Forelimb muscle (tissue), 1 donor: ENCODE data around the gene ATP9A. TPM values are rescaled to one million over a fixed set of nuclear protein-coding genes. Genes with fewer than 3 reads are reported as not detected.
"Not testable (repeated sequence)": the region's sequence is repeated elsewhere in the genome, so short reads cannot be mapped to it uniquely, and the experiment has no call there.

Experiments
- DNase-seq: peaks from one replicate; pipeline ENCODE4 v3.0.0-alpha.2; 2013; ENCODE audit warnings: low read depth
- polyA plus RNA-seq: library from polyadenylated mRNA; unstranded; fragments of 120-200 nt; gene quantifications from one replicate; pipeline ENCODE4 v1.2.1, GENCODE V29; 2013; ENCODE audit not compliant: insufficient read length

The ATP9A gene
- polyA plus RNA-seq, 1 donor: 63.3 TPM

DNA sequence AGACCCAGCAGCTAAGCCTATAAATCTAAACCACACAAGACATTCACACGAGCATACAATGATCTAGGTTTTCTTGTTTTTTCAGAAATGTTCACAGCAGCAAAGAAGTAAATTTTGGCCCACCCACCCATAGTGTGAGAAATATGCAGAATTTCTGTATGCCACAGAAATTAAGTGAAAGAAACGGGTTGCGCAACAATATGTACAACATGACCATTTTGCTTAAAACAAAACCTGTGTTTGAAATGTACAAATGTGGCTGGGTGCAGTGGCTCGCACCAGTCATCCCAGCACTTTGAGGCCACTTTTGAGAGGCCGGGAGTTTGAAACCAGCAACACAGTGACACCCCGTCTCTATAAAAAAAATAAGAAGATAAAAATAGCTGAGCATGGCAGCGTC, 24.8 kb upstream of the ATP9A start:
- DNase-seq: no peak

DNA sequence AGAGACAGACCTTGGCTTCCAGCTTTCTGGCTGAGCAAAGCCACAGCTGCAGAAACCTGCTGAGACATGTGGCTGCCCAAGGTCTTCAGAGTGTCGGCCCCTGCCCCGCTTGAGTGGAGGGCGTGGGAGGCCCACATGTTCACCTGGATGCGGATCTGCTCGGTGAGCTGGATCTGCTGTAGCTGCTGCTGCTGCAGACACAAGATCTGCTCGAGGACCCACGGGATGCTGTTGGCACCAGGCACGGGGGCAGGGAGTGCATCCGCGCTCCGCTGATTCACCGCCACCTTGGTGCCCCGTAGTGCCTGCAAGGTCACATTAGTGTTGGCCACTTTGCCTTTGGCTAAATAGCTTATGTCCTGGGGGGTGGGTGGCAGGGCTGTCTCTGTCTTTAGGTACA, 23.4 kb upstream of the ATP9A start:
- DNase-seq: no peak

DNA sequence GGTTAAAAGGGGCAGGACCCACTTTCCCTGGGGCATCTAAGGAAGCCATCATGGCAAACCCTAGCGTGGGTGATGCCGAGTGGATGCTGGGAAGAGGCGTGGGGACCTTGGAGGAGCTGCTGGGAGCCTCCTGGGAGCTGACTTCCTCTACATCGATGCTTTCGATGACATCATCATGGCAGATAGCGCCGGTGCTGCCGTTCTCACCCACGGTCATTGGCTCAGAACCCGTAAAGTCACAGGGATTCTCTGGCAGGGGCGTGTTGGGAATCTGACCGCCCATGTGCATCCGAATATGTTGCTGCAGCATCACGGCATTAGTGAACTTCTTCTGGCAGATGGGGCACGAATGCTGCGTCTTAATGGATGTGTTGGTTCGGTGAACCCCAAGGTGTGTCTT, 22.1 kb upstream of the ATP9A start:
- no peak for DNase-seq

DNA sequence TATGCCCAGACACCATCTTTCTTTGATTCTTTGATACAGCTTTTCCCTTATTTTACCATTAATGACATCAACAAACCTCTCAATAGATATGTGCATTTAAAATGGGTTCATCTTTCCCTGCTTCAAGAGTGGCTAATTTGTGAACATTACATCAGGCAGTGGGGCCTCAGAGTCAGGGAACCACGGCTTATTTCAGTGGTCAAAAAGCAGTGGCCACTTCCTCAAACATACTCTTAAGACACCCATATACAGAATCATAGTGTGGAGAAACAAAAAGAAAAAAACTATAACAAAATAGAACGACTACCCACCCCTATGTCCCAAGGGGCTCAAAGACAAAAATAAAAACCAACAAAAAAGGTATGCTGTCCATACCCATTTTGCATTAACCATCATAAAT, 21.2 kb upstream of the ATP9A start:
- no peak for DNase-seq

DNA sequence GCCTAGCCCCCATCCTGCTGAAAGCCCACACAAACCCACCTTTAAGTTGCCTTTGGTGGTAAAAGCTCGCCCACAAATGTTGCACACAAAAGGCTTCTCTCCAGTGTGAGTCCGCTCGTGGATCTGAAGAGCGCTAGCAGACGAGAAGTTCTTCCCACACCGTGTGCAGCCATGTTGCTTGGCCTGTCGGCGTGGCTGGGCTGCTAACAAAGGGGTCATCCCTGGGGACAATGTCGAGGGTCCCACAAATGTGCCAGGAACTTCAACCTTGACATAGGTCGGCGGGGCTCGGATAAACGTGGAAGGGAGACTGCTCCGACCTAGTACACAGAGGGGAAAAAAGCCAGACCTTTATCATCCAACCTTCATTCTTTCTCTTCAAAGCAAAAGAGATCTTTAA, 20.6 kb upstream of the ATP9A start:
- DNase-seq: no peak

DNA sequence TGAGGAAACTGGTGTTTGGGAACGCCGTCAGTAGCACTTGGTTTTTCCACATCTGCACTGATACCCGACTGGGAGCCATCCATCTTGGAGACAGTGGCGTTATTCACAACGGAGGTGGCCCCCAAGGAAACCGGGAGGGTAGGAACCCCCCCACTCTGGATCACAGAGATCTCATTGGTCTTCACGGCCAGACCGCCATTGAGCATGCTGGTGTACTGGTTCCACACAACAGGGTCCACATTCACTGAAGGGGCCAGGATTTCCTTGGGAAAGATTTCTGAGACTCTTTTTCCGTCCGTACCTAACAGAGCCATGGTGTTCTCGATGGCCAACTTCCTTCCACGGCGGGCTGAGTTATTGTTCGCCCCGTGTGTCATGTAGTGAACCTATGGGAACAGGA, 16.1 kb upstream of the ATP9A start:
- DNase-seq: no peak

DNA sequence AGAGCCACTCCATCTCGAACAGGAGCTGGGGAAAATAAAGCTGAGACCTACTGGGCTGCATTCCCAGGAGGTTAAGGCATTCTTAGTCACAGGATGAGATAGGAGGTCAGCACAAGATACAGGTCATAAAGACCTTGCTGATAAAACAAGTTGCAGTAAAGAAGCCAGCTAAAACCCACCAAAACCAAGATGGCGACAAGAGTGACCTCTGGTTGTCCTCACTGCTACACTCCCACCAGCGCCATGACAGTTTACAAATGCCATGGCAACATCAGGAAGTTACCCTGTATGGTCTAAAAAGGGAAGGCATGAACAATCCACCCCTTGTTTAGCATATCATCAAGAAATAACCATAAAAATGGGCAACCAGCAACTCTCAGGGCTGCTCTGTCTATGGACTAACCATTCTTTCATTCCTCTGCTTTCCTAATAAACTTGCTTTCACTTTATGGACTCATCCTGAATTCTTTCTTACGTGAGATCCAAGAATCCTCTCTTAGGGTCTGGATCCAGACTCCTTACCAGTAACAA, 10.1 kb upstream of the ATP9A start:
- DNase-seq: not testable (repeated sequence)

DNA sequence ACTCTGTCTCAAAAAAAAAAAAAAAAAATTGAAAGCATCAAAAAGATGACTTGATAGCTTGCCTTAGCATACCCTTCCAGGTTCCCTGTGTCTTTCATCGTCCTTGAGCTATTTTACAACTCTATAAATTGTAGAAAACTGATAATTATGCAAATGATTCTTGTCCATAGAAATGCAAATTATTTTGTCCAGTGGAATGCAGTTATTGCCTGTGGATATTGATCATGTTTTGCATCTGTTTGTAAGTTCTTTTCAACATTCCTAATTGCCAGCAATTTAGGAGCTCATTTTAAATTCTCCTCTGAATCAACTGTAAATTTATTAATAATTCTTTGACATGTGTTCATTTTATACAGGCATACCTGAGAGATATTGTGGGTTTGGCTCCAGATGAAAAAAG, 7.1 kb upstream of the ATP9A start:
- no peak for DNase-seq

DNA sequence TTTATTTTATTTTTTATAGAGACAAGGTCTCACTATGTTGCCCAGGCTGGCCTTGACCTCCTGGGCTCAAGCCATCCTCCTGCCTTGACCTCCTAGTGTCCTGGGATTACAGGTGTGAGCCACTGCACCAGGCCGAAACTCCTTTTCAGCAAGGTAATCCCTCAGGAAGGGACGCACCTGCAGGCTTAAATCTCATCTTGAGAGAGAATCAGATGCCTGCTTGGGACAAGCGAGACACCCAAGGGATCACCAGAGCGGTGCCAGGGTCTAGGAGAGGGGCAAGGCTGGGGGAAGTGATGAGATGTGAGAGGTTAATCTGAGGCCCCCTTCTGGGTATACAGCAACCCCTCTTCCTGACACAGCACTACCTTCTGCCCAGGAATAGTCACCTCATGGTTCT, 4.0 kb upstream of the ATP9A start:
- no peak for DNase-seq

DNA sequence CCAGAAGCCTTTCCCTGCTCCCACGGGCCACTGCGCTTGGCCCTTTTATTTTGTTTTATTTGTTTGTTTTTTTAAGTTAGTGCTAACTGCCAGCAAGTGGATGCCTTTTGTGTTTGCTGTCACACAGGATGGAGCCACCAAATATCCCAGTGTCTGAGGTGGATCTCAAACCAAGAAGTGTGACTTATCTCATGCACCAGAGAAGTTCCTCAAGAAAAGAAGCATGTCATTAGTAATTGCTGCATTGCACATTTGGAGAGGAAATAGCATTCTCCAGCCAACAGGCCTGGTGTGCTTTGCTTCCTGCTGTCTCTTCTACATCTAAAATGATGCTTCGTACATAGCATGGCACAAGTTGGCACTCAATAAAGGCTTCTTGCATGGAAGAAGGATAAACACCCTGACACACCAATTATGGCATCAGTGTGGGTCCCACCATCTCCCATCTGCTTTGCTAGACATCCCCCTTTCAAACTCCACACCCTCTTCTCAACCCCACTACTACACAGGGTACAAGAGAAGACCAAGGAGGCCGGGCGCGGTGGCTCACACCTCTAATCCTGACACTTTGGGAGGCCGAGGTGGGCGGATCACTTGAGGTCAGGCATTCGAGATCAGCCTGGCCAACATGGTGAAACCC, 1.9 kb upstream of the ATP9A start:
- DNase-seq: no peak

DNA sequence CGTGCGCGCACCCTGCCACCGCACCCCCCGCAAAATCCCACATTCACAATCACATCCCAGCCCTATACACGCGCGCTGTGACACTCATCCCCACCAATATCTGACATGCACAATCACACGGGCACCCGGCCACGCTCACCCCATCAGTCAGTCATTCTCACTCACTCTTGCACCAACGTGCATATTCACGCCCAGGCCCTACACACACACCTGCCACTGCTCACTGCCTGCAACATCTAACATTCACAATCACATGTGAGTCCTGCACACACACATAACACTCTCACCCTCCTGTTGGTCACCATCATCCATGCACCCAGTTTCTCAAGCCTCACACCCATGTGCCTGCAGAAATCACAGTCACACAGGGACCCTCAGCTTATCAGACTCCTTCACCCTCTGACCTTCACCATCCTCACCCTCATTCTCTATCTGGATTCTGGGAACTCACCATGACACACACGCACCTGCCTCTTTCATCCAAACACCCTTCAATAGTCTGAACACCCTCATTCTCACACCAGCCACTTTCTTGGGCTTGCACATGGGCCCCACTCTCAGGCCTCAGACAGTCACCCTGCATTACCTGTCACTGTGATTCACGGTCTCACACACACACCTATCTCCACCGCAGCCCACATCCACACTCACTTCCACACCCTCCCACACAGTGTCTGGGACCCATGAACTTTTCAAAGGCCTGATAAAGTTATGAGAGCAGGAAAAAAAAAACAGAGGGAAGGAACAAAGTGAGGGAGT, 748 bp upstream of the ATP9A start:
- DNase-seq: no peak

DNA sequence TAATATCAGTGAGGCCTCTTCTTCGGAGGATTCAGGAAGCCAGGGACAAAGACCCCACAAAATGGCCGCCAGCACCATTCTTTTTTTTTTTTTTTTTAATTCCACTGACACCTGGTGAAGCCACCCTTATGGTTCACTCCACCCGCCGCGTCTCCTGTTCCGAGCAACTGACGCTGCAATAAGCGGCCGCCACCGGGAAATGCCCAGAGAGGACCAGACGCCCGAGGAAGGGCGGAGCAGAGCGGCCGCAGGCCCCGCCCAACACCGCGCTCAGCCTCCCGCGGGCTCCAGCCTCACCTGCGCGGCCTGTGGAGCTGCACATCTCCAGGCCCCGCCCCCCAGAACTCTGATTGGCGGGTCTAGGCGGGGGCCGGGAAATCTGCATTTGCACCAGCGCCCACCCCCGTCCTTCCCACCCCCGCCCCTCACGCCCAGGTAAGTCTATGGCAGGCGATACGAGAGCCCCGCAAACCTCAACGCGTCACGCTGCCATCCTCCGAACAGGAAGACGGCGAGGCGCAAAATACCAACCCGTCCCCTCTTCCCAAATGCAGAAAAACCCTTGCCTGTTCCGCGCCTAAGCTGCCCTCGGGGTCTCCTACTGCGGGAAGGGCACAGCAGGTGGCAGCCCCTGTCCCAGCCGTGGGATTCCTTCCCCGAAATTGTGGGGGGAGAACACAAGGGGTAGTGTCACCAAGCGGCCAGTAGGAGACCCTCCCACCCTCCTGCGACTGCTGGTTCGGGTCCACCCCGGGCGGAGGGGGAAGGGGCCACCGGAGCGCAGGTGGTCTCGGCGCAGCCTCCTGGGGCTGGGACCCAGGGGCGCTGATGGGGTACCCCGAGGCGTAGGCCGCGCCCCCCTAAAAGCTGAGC, 960 bp downstream of the ATP9A start:
- no peak for DNase-seq

DNA sequence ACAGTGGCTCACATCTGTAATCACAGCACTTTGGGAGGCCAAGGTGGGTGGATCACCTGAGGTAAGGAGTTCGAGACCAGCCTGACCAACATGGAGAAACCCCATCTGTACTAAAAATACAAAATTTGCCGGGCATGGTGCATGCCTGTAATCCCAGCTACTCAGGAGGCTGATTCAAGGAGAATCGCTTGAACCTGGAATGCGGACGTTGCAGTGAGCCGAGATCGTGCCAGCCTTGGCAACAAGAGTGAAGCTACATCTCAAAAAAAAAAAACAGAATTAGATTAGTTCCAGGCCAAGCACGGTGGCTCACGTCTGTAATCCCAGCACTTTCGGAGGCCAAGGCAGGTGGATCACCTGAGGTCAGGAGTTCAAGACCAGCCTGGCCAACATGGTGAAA, 2.8 kb downstream of the ATP9A start:
- not testable (repeated sequence) for DNase-seq

DNA sequence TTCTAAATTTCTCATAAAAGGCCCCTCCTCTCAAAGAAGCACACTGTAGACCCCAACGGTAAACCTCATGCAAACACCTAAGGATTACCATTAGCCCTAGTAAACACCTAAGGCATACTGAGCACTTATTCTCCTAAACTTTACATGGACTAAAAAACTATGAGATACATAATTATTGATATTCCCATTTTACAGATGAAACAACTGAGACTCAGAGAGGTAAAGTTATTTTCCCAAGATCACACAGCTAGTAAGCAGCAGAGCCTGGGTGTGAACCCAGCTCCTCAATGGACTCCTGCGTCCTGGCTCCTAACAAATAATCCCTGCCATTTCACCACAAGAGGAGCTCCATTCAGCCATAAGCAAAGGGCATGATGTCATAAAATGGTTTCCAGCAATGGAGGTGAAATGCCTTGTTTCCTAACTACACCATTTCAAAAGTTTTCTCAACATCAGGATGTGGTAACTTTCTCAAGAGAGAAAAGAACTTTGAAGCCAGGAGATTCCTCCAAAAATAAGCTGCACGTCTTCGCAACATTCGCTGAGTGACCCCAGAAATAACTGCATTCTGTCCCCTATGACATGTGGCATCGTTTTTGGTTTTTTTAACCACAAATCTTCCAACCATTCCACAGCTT, 4.1 kb downstream of the ATP9A start:
- no peak for DNase-seq

DNA sequence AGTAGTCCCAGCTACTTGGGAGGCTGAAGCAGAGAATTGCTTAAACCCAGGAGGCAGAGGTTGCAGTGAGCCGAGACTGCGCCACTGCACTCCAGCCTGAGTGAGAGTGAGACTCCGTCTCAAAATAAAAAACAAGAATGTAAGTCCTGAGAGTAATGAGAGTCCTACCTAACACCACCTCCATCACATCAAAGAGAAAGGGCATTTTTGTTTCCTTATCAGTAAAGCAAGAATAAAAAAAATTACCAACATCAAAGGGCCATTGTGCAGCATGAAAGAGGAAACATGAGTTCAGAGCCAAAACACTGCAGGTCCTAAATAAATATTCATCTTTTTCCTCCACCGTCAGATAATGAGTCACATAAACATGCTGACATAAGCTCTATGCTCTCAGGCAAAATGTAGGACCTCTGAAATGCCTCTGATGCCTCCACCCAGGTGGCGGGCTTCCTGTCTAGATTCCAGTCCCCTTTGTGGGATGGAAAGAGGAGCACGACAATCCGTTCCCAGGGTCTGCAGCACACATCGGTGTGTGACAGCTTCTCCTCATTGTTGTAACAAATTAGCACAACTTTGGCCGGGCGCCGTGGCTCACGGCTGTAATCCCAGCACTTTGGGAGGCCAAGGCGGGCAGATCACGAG, 7.2 kb downstream of the ATP9A start:
- no peak for DNase-seq

DNA sequence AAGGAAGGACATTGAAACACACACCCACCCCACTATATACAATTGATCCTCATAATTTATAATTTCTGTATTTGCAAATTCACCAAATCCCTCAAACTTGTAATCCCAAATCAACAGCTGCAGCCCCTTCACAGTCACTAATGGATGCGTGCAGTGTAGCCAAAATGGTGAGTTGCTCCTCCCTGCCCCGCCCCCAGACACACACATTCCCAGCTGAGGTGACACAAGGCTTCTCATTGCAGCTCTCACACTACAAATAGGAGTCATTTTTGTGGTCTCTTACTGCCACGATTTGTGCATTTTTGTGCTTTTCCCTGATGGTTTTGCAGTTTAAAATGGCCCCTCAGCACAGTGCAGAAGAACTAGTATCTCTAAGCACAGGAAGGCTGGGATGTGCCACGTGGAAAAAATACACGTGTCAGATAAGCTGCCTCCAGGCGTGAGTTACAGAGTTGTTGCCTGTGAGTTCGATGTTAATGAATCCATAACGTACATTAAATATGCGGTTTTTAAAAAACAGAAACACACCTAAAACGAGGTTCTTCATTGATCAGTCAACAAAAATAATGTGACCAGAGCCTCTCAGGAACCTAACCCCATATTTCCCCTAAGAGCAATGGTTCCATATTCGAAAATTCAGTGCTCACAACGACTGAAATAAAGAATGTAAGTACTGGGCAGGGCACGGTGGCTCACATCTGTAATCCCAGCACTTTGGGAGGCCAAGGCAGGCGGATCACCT, 8.2 kb downstream of the ATP9A start:
- no peak for DNase-seq

DNA sequence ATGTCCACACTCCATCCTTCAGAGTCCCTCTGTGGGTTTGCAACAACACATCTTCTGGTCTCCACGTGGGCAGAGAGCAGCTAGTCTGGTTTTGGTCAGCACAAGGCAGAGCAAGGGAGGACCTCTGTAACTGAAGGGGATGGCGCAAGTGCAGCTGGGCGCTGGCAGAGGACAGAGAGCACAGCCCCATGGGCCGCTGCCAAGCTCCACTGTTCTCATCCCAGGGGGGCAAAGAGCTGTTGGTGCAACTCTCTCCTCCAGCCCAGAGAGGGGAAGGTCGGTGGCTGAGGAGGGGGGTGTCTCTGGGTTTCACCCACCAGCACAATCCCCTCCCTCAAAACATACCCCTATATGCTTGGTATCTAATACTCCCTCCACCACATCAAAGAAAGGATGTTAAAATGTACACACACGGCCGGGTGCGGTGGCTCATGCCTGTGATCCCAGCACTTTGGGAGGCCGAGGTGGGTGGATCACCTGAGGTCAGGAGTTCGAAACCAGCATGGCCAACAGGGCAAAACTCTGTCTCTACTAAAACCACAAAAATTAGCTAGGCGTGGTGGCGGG, 9.1 kb downstream of the ATP9A start:
- no peak for DNase-seq

DNA sequence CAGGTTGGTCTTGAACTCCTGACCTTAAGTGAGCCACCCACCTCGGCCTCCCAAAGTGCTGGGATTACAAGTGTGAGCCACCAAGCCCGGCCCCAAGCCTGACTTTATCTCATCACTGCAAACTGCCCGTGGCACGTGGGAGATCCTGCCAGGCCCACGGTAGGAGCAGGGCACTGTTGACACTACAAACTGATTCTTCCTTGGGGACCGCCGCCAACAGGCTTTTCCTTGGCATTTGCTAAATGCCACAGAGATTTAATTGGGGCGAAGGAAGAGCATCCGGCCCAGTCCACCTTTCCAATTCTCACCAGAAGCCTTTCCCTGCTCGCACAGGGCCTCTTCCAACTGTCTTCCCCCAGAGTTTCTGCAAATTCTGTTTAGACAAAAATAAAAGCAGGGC, 11.0 kb downstream of the ATP9A start:
- DNase-seq: no peak

DNA sequence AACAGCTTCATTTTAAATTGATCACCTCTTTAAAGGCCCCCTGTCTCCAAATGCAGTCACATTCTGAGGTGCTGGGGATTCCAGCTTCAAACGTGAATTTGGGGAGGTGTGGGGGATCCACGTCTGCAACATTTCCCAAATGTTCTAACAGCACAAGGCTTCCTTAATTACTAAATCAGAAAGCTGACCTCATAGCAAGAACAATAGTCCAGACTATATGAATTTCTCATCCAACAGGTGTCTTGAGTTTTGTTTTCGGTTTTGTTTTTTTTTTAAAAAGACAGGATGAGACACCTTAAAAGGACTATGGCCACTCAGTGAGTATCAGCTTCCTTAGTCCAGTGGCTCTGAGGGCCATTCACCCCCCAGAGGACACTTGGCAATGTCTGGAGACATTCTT, 11.5 kb downstream of the ATP9A start:
- DNase-seq: no peak

DNA sequence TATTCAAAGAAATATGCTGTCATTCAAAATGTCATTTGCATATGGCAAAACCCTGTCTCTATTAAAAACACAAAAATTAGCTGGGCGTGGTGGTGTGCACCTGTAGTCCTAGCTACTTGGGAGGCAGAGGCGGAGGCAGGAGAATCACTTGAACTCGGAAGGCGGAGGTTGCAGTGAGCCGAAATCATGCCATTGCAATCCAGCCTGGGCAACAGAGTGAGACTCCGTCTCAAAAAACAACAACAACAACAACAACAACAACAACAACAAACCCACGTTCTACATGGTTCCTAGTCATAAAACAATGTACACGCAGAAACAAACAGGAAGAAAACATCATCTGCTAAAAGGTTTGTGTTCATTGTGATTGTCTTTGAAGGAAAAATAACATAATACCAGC, 15.0 kb downstream of the ATP9A start:
- DNase-seq: not testable (repeated sequence)
